B cell (primary cell): Measurements from ENCODE around the gene EML1. TPM values are rescaled to one million over a fixed set of nuclear protein-coding genes. Genes with fewer than 3 reads are reported as not detected.

Source experiments
- ATAC-seq: fragments of 200-7000 bp; cut with Tn5 transposase; one replicate; pipeline ENCODE4 v1.10.0; 2021; ENCODE audit warnings: low read depth, mild to moderate bottlenecking, moderate number of reproducible peaks, moderate library complexity
- CTCF ChIA-PET: fragments of 350-600 bp; sonication (Branson Sonifier 250); formaldehyde crosslinking; loops from one replicate; lab custom pipeline; 2021; ENCODE audit warnings: antibody characterized with exemption, inconsistent platforms; lab: Charles Lee
- POLR2A ChIA-PET: fragments of 350-600 bp; sonication (Branson Sonifier 250); formaldehyde crosslinking; loops from one replicate; lab custom pipeline; 2021; ENCODE audit warnings: antibody characterized with exemption; lab: Charles Lee
- DNase-seq: peaks from one replicate; pipeline ENCODE4 v3.0.0; 2013
- H2AFZ ChIP-seq: 2 replicates; pipeline ENCODE4 v1.6.1; 2012; ENCODE audit warnings: mild to moderate bottlenecking, low read depth, low read length; ENCODE audit not compliant: insufficient read depth, poor library complexity, severe bottlenecking
- H3K27ac ChIP-seq, 2 donors: 1 replicate in 1 of 2; 2 replicates in 1 of 2; pipeline ENCODE4 v1.5.1; 2012 to 2013; ENCODE audit warnings: low read length in 2 of 2, mild to moderate bottlenecking in 2 of 2, moderate library complexity in 1 of 2
- H3K27me3 ChIP-seq, 4 experiments: fragments of 200-600 bp in 1 of 4; sonication (generic) in 1 of 4; replicated peaks in 1 of 4; 1 replicate in 2 of 4; 2 replicates in 2 of 4; pipeline versions ENCODE4 v1.6.1 to v1.7.0; 2013 to 2016; ENCODE audit warnings: low read length in 3 of 4, mild to moderate bottlenecking in 2 of 4, mixed read lengths in 1 of 4, moderate library complexity in 1 of 4; ENCODE audit not compliant: insufficient read depth in 4 of 4, control insufficient read depth in 3 of 4; ENCODE audit errors: control extremely low read depth in 1 of 4
- H3K36me3 ChIP-seq, 2 experiments: replicated peaks in 1 of 2; 1 replicate in 1 of 2; 2 replicates in 1 of 2; pipeline versions ENCODE4 v1.6.1 to v1.7.1; 2013; ENCODE audit warnings: low read length in 1 of 2; ENCODE audit not compliant: insufficient read depth in 2 of 2, control insufficient read depth in 1 of 2; ENCODE audit errors: control extremely low read depth in 1 of 2, extremely low read depth in 1 of 2
- H3K4me1 ChIP-seq, 2 donors: fragments of 200-600 bp in 1 of 2; sonication (generic) in 1 of 2; 1 replicate in 1 of 2; 2 replicates in 1 of 2; pipeline versions ENCODE4 v1.5.1 to v1.6.1; 2013 to 2017; ENCODE audit warnings: low read length in 2 of 2; ENCODE audit not compliant: control insufficient read depth in 2 of 2, insufficient read depth in 2 of 2
- H3K4me2 ChIP-seq: replicated peaks from 2 replicates; pipeline ENCODE3; 2012; ENCODE audit warnings: mild to moderate bottlenecking, low read depth, low read length; ENCODE audit not compliant: poor library complexity, severe bottlenecking
- H3K4me3 ChIP-seq, 5 experiments: fragments of 200-600 bp in 1 of 5; sonication (generic) in 1 of 5; 1 replicate in 3 of 5; 2 replicates in 2 of 5; pipeline versions ENCODE4 v1.5.1 to v1.7.0; 2011 to 2016; ENCODE audit warnings: low read length in 4 of 5, mild to moderate bottlenecking in 4 of 5, low read depth in 2 of 5, control low read depth in 1 of 5, moderate library complexity in 1 of 5; ENCODE audit not compliant: insufficient read depth in 1 of 5; ENCODE audit errors: control extremely low read depth in 1 of 5, extremely low read depth in 1 of 5
- H3K79me2 ChIP-seq: fragments of 200-600 bp; sonication (generic); one replicate; pipeline ENCODE4 v1.6.0; 2016; ENCODE audit warnings: low read length; ENCODE audit not compliant: control insufficient read depth, insufficient read depth
- H3K9ac ChIP-seq: fragments of 200-600 bp; sonication (generic); 2 replicates; pipeline ENCODE4 v1.6.1; 2017; ENCODE audit warnings: mild to moderate bottlenecking, low read length, moderate library complexity
- H3K9me3 ChIP-seq, 3 donors: one replicate each; pipeline versions ENCODE4 v1.6.1 to v1.7.1; 2013; ENCODE audit warnings: low read length in 2 of 3; ENCODE audit not compliant: control insufficient read depth in 2 of 3, insufficient read depth in 1 of 3; ENCODE audit errors: control extremely low read depth in 1 of 3
- H4K20me1 ChIP-seq: 2 replicates; pipeline ENCODE4 v1.6.0; 2012; ENCODE audit warnings: mild to moderate bottlenecking, low read length; ENCODE audit not compliant: insufficient read depth, control insufficient read depth, poor library complexity, severe bottlenecking
- H3K27ac Mint-ChIP-seq: one replicate; pipeline ENCODE4 v1.8.0; 2021; ENCODE audit warnings: mixed read lengths
- H3K27me3 Mint-ChIP-seq: one replicate; pipeline ENCODE4 v1.8.0; 2021; ENCODE audit warnings: mixed read lengths
- H3K4me1 Mint-ChIP-seq: one replicate; pipeline ENCODE4 v1.8.0; 2021; ENCODE audit warnings: mixed read lengths
- H3K4me3 Mint-ChIP-seq: one replicate; pipeline ENCODE4 v1.8.0; 2021; ENCODE audit warnings: mixed read lengths
- H3K9me3 Mint-ChIP-seq: one replicate; pipeline ENCODE4 v1.8.0; 2022; ENCODE audit warnings: mixed read lengths; ENCODE audit not compliant: insufficient read depth
- EZH2 ChIP-seq: IDR thresholded peaks from 2 replicates; pipeline ENCODE4 v1.6.1; 2012; ENCODE audit warnings: borderline replicate concordance, low read depth, mild to moderate bottlenecking, moderate library complexity, low read length; ENCODE audit not compliant: insufficient read depth, poor library complexity, severe bottlenecking
- WGBS: methylation state at CpG from one replicate; pipeline ENCODE4 v1.1.5; 2013; ENCODE audit warnings: missing lambda C conversion rate; ENCODE audit not compliant: insufficient coverage; 5-methylcytosine and 5-hydroxymethylcytosine counted together
- intact Hi-C: fragments of 100-400 bp; cut with micrococcal nuclease; formaldehyde crosslinking; loops from one replicate; pipeline ENCODE4 v1.10.0; 2022
- polyA plus RNA-seq: library from polyadenylated mRNA; depleted of rRNA; stranded (reverse); fragments of >200 nt; gene quantifications from 2 replicates; pipeline ENCODE4 v1.2.3, GENCODE V29; 2012
- total RNA-seq, 2 donors: library from RNA; stranded (reverse); fragments of 120-200 nt in 1 of 2; gene quantifications; 1 replicate in 1 of 2; 2 replicates in 1 of 2; pipeline versions ENCODE4 v1.2.3 to v1.2.4, GENCODE V29; 2013 to 2022
- TF ChIP-seq, protein P1 (sequence below): fragments of 200-600 bp; IDR thresholded peaks from one replicate; pipeline ENCODE4 v1.8.0; 2022; ENCODE audit warnings: antibody characterized with exemption, mild to moderate bottlenecking

Gene EML1
- total and polyA plus RNA-seq, 2 donors (not counting 1 experiment from before 2014, with no cell fraction given): not detected

DNA sequence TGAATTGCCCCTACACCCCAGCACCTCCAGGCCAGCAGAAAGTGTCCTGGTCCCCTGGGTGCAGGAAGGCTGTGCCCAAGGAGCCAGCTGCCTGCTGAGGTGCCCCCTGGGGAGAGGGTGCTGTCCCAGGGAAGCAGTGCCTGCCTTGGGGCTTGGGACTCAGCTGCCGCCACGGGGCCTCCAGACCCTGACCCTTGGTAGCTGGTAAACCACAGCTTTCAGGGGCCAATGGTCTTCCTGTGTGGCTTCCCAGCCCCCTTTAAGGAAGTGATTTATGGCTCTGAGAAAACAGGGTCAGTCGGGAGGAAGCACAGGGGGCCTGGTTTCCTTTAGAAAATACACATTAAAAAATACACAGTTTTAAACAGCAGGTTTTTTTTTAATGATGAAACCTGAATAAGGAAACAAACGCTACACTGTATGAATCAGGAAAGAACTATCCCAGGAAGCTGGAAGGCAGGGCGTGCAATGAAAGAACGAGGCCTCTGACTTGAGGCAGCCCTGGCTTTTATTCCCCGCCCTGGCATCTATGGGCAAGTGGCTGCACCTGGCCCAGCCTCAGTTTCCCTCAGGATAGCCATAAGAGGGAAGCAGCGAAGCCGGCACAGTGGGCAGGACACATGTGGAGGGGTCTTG is 40.6 kb upstream of the EML1 start:
- ChIA-PET POLR2A (no interaction called here), CTCF (interaction anchor here (0.7 kb wide), 1 partner anchor 21 kb away, joined by 3 read pairs; no protein-coding TSS in a partner anchor)
- Mint-ChIP-seq H3K27me3 (peaks cover 39% of the 10 kb centered on the region), H3K9me3 (no peaks in the 10 kb centered on the region), H3K27ac (no peak overlapping the region), H3K4me1 (peaks cover 8% of the 10 kb centered on the region), H3K4me3 (no peak overlapping the region)
- intact Hi-C loops: no loop called here
- H3K27me3 ChIP-seq: peaks cover 0 to 39% (median 3%) of the 10 kb centered on the region in 4 experiments
- H4K20me1 ChIP-seq: no peaks in the 10 kb centered on the region
- ATAC-seq: no peak
- H3K36me3 ChIP-seq: no peaks in the 10 kb centered on the region
- no peak overlapping the region for H3K4me3 ChIP-seq
- DNase-seq: no peak
- H2AFZ ChIP-seq: no peak overlapping the region
- H3K9me3 ChIP-seq: peaks cover 0 to 3% (median 0%) of the 10 kb centered on the region in 3 donors
- WGBS: 2% methylated on average over 6 of the region's 9 CpGs
- H3K4me1 ChIP-seq: peaks cover 0 to 6% of the 10 kb centered on the region in 2 donors
- no peak overlapping the region for H3K9ac ChIP-seq
- no peak overlapping the region for H3K4me2 ChIP-seq
- H3K27ac ChIP-seq: no peak overlapping the region
- TF ChIP-seq, protein P1, sequence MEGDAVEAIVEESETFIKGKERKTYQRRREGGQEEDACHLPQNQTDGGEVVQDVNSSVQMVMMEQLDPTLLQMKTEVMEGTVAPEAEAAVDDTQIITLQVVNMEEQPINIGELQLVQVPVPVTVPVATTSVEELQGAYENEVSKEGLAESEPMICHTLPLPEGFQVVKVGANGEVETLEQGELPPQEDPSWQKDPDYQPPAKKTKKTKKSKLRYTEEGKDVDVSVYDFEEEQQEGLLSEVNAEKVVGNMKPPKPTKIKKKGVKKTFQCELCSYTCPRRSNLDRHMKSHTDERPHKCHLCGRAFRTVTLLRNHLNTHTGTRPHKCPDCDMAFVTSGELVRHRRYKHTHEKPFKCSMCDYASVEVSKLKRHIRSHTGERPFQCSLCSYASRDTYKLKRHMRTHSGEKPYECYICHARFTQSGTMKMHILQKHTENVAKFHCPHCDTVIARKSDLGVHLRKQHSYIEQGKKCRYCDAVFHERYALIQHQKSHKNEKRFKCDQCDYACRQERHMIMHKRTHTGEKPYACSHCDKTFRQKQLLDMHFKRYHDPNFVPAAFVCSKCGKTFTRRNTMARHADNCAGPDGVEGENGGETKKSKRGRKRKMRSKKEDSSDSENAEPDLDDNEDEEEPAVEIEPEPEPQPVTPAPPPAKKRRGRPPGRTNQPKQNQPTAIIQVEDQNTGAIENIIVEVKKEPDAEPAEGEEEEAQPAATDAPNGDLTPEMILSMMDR: no peak
- no peak for TF ChIP-seq EZH2
- H3K79me2 ChIP-seq: no peaks in the 10 kb centered on the region
